Activated CD4-positive, CD25-positive, alpha-beta regulatory T cell treated with anti-CD3 and anti-CD28 coated beads, Interleukin-2, amount 50 U/mL, for 16 hours (primary cell): ENCODE results near the gene MACC1.
"Not testable (repeated sequence)": the region's sequence is repeated elsewhere in the genome, so short reads cannot be mapped to it uniquely, and the experiment has no call there.

Source experiments
- DNase-seq: peaks from one replicate; pipeline ENCODE4 v3.0.0-alpha.2; 2020; ENCODE audit warnings: low read depth, low spot score

The MACC1 gene

DNA sequence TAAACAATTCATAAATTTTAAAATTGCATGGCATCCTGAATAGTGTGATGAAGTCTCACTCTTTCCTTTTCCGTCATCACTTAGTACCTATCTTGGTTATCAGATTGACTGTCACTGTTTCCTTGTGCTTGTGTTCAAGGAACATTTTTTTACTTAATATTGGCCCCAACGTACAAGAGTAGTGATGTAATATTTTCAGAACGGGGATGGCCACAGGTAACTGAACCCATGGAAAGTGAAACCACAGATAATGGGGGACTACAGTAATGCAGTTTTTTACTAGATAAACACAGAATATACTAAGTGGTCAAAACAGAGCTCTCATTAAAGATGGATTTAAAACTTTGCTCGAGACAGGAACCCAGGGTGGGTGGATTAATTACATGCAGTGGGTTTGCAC, 85.4 kb downstream of the MACC1 start:
- no peak for DNase-seq

DNA sequence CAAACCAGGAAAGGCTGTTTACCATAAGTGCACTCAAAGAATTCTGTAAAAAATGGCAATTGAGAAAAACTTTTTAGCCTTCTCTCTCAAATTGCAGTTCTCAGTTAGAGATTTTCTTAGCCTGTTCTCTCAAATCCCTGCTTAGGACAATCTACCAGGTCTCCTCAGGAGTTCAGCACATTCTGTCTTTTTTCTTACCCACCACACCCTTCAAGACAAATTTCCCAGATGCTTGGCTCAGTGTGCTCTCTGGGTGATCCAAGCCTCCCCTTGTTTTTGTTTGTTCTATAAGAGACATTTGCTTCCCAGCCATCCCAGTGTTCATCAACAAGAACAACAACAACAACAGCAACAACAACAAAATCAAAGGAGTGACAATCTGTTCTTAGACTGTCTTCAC, 87.3 kb downstream of the MACC1 start:
- no peak for DNase-seq

DNA sequence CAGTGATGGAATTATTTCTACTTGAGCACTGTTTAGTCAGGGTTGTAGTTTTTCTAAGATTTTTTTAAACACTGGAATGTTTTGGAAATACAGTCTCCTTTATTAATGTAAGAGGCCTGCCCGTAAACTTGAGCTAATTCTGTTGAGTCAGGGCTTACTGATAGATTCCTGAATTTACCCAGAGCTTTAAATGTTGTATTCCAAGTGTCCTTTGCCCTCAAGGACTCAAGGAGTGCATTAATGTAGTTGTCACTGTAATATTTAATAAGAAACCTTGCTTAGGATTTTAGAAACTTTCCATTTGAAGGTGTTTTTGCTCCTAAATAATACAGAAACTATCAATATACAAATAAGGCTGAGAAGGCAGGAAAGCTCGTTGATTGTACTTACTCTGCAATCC, 89.2 kb downstream of the MACC1 start:
- DNase-seq = no peak

DNA sequence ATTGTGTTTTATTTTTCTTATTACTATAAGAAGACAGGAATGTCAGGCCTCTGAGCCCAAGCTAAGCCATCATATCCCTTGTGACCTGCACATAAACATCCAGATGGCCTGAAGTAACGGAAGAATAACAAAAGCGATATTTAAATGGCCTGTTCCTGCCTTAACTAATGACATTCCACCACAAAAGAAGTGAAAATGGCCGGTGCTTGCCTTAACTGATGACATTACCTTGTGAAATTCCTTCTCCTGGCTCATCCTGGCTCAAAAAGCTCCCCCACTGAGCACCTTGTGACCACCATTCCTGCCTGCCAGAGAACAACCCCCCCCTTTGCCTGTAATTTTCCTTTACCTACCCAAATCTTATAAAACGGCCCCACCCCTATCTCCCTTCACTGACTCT, 91.1 kb downstream of the MACC1 start:
- DNase-seq = not testable (repeated sequence)

DNA sequence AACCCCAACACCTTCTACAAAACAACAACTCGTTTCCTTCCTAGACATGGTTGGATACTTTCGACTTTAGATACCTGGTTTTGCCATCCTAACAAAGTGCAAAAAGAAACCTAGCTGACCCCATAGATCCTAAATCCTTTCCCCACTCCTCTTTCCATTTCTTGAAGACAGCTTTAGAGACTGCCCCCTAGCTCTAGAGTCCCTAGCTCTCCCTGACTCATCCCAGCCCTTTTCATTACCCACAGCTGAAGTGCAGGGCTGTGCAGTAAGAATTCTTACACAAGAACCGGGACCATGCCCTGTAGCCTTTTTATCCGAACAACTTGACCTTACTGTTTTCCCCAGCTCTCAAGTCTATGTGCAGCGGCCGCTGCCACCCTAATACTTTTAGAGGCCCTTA, 93.1 kb downstream of the MACC1 start:
- not testable (repeated sequence) for DNase-seq

DNA sequence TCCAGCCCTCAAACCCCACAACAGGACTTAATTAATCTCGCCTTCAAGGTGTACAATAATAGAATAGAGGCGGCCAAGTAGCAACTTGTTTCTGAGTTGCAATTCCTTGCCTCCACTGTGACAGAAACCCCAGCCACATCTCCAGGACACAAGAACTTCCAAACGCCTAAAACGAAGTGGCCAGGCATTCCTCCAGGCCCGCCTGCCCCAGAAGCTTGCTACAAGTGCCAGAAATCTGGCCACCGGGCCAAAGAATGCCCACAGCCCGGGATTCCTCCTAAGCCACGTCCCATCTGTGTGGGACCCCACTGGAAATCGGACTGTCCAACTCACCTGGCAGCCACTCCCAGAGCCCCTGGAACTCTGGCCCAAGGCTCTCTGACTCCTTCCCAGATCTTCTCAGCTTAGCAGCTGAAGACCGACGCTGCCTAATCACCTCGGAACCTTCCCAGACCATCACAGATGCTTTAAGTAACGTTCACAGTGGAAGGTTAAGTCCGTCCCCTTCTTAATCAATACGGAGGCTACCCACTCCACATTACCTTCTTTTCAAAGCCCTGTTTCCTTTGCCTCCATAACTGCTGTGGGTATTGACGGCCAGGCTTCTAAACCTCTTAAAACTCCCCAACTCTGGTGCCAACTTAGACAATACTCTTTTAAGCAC, 94.4 kb downstream of the MACC1 start:
- DNase-seq = not testable (repeated sequence)

DNA sequence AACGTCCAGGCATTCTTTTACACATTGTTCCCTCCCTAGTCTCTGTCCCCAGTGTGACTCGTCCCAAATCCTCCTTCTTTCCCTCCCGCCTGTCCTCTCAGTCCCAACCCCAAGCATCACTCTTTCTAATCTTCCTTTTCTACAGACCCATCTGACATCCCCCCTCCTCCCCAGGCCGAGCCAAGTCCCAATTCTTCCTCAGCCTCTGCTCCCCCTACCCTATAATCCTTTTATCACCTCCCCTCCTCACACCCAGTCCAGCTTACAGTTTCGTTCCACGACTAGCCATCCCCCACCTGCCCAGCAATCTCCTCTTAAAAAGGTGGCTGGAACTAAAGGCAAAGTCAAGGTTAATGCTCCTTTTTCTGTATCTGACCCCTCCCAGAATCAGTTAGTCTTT, 95.1 kb downstream of the MACC1 start:
- DNase-seq = no peak

DNA sequence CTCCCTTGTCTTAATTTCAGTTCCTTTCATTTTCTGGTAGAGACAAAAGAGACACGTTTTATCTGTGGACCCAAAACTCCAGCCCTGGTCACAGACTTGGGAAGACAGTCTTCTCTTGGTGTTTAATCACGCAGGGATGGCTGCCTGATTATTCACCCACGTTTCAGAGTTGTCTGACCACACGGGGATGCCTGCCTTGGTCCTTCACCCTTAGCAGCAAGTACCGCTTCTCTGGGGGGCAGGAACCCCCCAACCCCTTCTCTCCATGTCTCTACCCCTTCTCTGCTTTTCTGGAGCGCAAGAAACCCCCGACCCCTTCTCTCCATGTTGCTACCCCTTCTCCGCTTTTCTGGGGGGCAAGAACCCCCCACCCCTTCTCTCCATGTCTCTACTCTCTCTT, 95.8 kb downstream of the MACC1 start:
- DNase-seq = no peak

DNA sequence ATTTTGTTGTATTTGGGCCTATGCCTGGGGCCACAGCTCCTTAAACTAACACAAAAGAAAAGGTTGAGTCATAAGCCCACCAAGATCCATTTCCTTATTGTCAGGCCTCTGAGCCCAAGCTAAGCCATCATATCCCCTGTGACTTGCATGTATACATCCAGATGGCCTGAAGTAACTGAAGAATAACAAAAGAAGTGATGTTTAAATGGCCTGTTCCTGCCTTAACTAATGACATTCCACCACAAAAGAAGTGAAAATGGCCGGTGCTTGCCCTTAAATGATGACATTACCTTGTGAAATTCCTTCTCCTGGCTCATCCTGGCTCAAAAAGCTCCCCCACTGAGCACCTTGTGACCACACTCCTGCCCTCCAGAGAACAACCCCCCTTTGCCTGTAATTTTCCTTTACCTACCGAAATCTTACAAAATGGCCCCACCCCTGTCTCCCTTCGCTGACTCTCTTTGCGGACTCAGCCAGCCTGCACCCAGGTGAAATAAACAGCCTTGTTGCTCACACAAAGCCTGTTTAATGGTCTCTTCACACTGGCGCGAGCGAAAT, 96.5 kb downstream of the MACC1 start:
- DNase-seq = not testable (repeated sequence)

DNA sequence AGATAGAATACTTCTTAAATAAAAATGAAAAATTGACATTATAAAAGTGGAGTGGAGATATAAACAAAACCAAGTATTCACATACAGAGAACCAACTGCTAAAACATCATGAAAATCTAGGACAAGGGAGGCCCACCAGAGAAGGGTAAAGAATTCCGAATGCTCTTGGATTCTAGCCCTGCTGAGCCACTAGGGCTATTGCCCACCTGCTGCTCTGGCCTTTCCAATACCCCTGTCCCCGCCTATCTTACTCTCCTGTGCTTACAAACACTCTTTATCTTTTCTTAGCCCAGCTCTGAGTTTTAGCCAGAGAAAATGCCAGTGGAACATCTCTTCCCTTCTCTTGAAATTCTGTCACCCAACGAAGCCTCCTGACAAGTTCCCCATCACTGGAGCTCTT, 100.3 kb downstream of the MACC1 start:
- DNase-seq = no peak

DNA sequence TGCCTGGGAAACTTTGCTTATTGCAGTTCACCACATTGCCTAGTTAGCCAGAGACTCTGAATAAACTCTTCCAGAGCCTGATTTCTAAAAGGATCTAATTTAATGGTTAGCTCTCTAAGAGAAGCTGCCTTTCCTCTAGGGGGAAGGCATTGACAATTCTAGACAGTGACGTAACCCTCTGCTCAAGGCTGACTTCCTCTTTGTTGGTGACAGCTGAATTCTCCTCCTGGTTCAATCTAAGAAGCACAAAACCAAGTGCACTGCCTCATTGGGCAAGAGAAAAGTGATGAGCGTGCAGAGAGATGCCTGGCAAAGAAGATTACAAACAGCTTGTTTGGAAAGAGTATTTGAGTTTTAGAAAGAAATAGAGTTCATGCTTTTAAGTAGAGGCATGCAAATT, 102.7 kb downstream of the MACC1 start:
- no peak for DNase-seq

DNA sequence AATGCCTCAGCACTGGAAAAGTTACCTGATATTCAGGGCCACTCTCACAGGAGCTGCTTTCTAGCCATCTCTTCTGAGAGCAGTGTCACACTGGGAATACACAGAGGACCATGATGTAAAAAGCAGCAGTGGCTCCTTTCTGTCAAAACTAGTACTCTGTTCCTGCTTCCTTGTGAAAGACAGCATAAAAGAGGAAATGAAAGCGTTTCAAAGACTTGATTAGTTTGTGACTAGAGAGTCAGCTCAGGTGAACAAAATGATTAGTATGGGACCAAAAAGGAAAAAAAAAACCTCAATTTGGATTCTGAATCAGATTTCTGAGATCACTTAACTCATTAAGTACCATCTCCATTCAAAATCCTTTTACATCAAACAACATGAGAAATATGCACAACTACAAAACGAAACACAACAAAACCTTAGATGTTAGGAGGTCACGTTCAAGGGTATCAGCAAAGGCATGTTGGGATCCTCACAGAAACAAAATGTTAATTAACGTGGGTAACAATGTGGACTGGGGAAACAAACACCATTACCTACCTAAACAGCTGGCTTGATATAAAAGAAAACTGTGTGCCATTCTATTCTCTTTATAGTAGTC, 103.7 kb downstream of the MACC1 start:
- no peak for DNase-seq

DNA sequence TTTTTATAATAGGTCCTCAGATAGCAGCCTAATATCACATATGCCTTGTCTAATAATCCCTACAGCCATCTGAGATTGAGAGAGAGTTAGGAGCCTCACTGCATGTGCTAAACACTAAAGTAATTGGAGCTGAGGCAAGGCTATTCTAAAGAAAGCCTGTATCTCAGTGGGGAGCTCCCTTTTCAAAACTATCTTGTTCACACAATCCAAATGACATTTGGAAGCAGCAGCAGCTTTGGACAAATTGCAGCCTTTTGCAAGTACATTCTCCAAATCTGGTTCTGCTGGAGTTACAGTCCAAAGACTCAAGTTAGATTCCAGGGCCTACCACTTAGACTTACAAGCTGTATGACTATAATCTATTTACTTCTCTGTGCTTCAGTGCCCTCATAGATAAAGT, 104.5 kb downstream of the MACC1 start:
- no peak for DNase-seq

DNA sequence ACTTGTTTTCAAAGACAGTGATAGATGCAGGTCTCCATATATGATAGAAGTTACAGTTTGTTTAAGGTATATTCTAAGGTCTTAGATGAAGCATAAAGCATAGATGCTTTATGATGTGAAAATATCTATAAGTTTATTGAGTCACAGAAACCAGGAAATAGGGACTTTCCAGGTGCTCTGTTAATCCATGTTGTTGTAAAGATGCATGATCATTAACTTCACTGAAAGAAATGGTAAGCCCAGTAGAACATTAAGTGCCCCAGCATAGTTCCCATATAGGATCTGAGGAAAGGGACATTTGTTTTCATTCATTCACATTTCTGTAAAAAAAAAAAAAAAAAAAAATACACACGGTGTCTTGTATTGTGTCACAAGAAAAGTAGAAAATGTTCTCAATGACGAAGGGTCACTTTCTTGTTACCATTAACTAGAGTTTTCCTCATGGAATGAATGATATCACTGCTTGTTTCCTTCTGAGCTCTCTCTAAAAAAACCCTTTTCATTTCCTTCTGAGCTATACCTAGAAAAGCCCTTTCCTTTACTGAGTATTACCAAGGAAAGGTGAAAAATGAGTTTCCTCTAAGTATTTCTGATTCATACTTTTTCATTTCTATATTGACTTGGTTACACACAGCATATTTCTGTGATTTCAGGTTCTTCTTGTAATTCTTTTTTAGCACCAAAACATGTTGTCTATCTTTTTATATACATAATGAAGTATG, 105.2 kb downstream of the MACC1 start:
- no peak for DNase-seq

DNA sequence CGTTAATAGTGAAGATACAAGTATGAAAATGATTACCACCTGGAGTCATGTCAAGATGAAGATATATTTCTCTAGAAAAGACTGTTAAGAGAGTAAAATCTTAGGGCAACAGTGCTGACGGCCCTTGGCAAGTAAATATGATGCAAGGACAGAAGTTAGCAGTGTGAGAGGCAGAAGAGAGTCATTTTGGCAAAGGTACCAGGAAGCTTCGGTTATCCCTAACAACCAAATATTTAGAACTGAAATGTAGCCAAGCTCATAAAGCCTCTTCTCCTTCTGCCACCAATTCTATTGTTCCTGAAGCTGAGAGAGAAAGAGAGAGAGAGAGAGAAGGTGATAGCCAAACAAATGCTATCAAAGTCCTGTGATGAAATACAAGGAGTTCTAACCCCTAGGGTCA, 109.6 kb downstream of the MACC1 start:
- no peak for DNase-seq

DNA sequence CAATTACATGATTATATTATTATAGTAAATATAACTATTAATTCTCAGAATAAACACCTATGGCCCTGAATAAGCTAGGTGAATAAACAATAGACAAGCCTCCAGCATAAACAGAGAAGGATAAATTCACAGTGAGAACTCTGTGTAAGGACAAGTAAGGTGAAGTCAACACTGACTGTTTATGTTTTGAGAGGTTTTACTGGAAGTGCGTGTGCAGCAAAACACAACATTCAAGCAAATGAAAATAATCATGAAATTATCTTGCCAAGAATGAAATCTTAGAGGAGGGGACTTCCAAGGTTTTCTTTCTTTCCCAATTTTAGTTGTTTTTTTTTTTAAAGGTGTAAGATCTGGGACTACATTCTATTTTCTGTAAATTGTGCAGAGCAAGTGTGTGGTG, 112.5 kb downstream of the MACC1 start:
- no peak for DNase-seq

DNA sequence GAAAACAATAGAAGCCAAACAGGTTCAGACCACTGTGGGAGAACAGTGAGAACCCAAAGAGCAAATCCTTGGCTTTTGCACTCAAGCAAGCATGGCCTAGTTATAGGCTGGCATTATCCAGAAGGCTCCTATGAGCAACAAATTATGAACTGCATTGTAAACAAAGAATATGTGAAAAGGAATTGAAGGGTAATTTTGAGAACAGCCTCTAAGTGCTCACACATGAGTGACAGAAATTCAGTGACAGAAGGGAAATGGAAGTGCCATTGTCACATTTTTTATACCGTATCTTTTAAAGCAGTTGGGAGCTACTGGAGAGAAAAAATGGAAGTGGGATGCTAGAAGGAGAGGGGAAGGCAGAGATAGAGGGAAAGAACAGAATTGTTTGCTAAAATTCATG, 114.2 kb downstream of the MACC1 start:
- no peak for DNase-seq

DNA sequence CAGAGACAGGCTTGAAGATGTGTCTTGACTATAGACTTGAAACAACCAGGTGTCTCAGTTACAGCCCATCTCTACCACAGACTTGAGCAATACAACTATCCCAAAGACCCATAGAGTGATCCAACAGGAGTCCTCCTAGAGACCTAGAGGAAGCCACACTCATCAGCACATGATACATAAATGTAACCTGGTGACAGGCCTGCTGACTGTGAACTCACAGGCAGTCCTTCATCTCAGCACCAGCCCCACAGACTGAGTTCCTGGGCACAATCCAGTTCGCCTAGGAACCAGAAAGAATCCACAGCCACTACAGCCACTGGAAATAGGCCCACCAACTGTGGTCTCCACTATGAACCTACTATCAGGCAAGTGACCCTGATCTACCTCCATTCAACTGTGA, 121.3 kb downstream of the MACC1 start:
- DNase-seq = no peak

DNA sequence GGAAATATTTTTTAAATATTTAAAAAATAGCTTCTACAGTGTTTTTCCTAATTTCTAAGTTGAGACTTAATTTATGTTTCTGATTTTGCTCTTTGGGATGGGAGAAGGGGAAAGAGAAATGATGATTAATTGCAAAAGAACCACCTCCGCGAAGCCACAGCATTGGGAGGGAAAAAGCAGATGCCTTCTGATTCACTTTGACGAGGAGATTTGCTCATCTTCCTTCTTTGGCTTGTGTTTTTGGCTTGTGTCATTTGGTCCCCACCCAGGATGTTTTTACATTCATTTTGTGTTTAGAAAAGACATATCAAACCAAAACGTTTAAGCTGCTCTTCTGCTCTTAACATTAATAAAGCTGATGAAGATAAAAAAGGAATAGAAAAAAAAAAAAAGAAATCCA, 121.7 kb downstream of the MACC1 start:
- no peak for DNase-seq

DNA sequence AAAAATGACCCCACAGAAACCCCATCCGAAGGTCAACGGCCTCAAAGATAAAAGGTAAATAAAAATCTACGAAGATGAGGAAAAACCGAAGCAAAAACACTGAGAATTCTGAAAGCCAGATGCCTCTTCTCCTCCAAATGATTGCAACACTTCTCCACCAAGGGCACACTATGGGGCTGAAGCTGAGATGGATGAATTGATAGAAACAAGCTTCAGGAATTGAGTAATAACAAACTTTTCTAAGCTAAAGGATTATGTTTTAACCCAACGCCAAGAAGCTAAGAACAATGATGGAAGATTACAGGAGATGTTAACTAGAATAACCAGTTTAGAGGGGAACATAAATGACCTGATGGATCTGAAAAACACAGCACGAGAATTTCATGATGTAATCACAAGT, 127.8 kb downstream of the MACC1 start:
- DNase-seq = no peak

DNA sequence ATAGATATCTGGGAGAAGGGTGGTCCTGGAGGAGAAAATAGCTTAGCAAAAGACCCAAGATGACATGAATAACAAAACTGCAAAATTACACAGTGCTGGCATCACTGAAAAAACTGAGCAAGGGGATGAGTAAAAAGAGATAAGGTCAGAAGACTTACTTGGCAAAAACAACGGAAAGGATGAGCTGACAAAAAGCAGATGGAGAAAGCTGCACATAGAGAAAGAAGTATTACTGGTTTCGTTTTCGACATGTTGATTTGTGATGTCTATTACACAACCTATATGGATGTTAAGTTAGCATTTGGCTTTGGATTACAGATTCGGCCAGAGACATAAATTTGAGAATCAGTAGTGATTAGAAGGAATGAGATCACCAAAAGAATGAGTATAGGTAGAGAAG, 132.1 kb downstream of the MACC1 start:
- DNase-seq = no peak
